Epithelial cell of proximal tubule (primary cell): ENCODE results near the gene SLC9B2. TPM values are rescaled to one million over a fixed set of nuclear protein-coding genes. Genes with fewer than 3 reads are reported as not detected.

Experiments used
- DNase-seq: peaks from one replicate; pipeline ENCODE4 v3.0.0-alpha.2; 2011; ENCODE audit warnings: low read depth
- H3K4me3 ChIP-seq: 2 replicates; pipeline ENCODE4 v1.5.1; 2011; ENCODE audit warnings: low read depth, mild to moderate bottlenecking, low read length
- total RNA-seq: library from RNA; depleted of rRNA; stranded (reverse); fragments of >200 nt; gene quantifications from 2 replicates; pipeline ENCODE4 v1.2.3, GENCODE V29; 2015
- TF ChIP-seq, protein P1 (sequence below): conservative IDR thresholded peaks from 2 replicates; pipeline ENCODE4 v1.5.1; 2012; ENCODE audit warnings: low read depth, mild to moderate bottlenecking, low read length

The SLC9B2 gene, protein sequence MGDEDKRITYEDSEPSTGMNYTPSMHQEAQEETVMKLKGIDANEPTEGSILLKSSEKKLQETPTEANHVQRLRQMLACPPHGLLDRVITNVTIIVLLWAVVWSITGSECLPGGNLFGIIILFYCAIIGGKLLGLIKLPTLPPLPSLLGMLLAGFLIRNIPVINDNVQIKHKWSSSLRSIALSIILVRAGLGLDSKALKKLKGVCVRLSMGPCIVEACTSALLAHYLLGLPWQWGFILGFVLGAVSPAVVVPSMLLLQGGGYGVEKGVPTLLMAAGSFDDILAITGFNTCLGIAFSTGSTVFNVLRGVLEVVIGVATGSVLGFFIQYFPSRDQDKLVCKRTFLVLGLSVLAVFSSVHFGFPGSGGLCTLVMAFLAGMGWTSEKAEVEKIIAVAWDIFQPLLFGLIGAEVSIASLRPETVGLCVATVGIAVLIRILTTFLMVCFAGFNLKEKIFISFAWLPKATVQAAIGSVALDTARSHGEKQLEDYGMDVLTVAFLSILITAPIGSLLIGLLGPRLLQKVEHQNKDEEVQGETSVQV
- total RNA-seq: 7.0 and 9.0 TPM in 2 replicates

DNA sequence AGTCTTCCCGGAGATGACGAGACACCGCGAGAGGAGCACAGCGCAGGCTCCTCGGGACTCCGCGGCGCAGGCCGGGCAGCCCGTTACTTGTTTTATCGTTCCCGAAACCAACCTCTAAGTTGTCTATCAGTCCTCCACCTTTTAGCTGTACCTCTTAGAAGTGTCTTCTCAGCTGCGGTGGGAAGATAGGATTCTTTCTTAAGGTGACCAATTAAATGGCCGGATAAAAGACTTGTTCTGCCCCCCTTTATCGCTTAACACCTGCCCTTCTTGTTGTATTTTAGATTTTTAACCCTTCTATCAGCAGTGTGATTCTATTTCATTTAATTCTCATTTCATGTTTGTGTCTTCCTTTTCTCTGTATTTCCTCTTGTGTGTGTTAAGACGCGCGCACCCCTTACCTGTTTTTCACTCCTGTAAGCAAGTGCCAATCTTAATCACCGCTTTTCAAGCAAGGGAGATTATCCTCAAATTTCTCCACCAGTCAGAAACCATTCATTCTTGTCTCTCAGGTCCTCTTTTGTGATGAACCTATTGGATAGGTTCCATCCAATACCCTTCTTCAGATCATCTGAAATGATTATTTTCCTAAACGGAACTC, at the start of gene SLC9B2:
SLC9B2 (minus strand) TSS at position 15 of the 601 bp plus-strand sequence. CDS start 9,211 bp downstream, outside the sequence.
- peak within 1 kb of the TSS; percentile 71 for H3K4me3 ChIP-seq
- TF ChIP-seq, protein P1, sequence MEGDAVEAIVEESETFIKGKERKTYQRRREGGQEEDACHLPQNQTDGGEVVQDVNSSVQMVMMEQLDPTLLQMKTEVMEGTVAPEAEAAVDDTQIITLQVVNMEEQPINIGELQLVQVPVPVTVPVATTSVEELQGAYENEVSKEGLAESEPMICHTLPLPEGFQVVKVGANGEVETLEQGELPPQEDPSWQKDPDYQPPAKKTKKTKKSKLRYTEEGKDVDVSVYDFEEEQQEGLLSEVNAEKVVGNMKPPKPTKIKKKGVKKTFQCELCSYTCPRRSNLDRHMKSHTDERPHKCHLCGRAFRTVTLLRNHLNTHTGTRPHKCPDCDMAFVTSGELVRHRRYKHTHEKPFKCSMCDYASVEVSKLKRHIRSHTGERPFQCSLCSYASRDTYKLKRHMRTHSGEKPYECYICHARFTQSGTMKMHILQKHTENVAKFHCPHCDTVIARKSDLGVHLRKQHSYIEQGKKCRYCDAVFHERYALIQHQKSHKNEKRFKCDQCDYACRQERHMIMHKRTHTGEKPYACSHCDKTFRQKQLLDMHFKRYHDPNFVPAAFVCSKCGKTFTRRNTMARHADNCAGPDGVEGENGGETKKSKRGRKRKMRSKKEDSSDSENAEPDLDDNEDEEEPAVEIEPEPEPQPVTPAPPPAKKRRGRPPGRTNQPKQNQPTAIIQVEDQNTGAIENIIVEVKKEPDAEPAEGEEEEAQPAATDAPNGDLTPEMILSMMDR: no peak
- DNase-seq: no peak

DNA sequence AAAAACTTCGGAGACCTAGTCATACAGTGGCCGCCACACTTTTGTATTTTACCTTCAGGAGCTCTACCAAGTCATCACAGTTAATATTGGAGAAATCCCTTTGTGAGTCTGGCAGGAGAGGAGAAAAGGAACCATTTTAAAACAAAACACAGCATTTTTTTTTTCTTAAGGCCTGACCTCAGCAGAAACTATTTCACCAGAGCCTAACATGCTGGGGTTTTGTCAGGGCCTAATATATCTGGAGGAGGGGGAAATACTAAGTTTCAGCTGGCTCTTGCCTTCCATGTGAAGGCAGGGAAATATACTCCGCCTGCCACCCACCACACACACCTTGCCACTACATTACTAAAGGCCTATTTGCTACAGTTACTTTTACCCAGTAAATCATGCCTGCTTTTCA, 49.6 kb upstream of the SLC9B2 start:
- DNase-seq: no peak

DNA sequence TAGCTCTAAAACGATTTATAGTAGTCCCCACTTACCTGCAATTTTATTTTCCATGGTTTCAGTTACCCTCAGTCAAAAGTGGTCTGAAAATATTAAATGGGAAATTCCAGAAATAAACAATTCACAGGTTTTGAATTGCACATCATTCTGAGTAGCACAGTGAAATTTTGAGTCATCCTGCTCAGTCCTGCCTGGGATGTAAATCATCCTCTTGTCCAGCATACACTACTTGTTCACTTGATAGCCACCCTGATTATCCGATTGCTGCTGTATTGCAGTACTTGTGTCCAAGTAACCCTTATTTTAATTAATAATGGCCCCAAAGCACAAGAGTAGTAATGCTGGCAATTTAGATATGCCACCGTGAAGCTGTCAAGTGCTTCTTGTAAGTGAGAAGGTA, 46.6 kb upstream of the SLC9B2 start:
- TF ChIP-seq, protein P1: no peak
- no peak overlapping the region for H3K4me3 ChIP-seq
- no peak for DNase-seq

More for the DNA sequence above, 49.6 kb upstream of the SLC9B2 start:
- H3K4me3 ChIP-seq: no peak overlapping the region
- TF ChIP-seq, protein P1: no peak

DNA sequence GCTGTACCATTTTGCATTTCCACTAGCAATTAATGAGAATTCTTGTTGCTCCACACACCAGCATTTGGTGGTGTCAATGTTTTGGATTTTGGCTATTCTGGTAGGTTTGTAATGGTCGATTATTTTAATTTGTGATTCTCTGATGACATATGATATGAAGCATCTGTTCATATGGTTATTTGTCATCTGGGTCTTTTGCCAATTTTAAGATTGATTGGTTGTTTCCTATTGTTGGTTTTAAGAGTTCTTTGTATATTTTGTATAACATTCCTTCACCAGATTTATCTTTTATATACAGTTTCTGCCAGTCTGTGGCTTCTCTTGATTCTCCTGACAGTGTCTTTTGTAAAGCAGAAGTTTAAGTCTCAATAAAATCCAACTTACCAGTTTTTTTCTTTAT, 41.6 kb upstream of the SLC9B2 start:
- TF ChIP-seq, protein P1: no peak
- H3K4me3 ChIP-seq: no peak overlapping the region
- DNase-seq: no peak

DNA sequence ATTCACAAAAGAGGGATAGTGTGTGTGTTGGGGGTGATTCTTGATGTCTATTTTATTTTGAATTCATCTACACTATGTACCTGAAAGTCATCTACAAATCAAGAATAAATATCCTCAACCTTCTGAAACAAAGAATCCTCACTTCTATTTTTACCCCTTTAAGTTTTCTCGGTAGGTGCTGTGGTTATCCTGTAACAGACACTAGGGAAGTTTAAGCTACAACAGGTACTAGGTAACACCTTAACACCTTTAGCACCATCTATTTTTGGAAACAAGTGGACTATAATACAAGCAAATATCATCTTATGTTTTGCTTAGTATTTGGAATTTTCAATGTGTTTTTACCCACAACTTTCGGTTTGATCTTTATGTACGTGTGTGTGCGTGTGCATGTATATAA, 35.0 kb upstream of the SLC9B2 start:
- no peak for DNase-seq
- H3K4me3 ChIP-seq: no peak overlapping the region
- TF ChIP-seq, protein P1: no peak

DNA sequence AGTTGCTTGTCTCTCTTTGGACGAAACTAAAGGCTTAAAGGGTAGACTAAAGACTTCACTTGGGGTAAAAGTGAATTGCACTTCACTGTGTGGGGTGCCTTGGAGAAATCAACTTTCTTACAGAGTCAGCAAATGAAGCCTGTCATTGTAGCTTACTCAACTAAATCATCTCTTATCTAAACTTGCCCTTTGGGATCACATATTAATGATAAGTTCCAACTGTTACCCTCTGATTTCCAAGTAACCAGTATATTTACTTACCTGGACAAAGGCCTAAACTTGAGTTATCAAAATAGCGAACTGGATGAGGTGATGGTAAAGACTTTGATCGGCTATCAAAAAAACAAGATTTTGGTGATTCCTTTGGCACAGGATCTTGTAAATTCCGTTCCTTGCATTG, 32.0 kb upstream of the SLC9B2 start:
- TF ChIP-seq, protein P1: no peak
- H3K4me3 ChIP-seq: no peak overlapping the region
- DNase-seq: no peak
